ENCODE results near the gene LDB2.

GRCh38 chr4:16655111-16655510 lies 243.3 kb downstream of the LDB2 start:
- TF ChIP-seq EZH2 (IDR thresholded peaks at IDR 0.05; ENCODE audit: borderline replicate concordance, insufficient read depth, low read depth, low read length, poor library complexity, severe bottlenecking) = no peak
- TF ChIP-seq CTCF (IDR thresholded peaks at IDR 0.05) = no peak
